ENCODE results near the gene MISFA. TPM values are rescaled to one million over a fixed set of nuclear protein-coding genes. Genes with fewer than 3 reads are reported as not detected.

MISFA gene
- total and polyA plus RNA-seq, 8 donors: 0.63 to 4.1 (median 1.4) TPM

DNA sequence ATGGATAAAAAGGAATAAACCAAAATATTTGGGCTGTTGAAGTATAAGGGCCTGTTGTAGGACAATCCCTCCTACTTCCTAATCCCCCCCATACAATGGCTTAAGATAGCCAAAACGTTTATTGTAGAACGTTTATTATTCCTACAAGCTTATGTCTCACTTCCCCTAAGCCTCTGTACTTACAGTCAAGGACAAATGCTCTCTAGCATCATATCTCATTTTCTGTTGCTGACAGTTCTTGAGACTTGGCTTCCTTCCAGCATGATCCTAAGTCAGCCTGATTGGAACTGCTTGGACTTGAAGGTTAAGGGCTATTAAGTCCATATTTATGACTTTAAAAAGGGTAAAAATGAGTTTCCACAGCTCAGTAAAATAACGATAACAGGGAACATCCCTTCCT is 8.8 kb downstream of the MISFA start:
- H3K27ac ChIP-seq: no peak overlapping the region
- intact Hi-C loops (cut with DNase I): no loop called here
- H3K9me3 ChIP-seq: no peaks in the 10 kb centered on the region
- TF ChIP-seq, protein P1, sequence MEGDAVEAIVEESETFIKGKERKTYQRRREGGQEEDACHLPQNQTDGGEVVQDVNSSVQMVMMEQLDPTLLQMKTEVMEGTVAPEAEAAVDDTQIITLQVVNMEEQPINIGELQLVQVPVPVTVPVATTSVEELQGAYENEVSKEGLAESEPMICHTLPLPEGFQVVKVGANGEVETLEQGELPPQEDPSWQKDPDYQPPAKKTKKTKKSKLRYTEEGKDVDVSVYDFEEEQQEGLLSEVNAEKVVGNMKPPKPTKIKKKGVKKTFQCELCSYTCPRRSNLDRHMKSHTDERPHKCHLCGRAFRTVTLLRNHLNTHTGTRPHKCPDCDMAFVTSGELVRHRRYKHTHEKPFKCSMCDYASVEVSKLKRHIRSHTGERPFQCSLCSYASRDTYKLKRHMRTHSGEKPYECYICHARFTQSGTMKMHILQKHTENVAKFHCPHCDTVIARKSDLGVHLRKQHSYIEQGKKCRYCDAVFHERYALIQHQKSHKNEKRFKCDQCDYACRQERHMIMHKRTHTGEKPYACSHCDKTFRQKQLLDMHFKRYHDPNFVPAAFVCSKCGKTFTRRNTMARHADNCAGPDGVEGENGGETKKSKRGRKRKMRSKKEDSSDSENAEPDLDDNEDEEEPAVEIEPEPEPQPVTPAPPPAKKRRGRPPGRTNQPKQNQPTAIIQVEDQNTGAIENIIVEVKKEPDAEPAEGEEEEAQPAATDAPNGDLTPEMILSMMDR (IDR thresholded peaks at IDR 0.05): no peak
- H3K4me1 ChIP-seq: no peaks in the 10 kb centered on the region
- no peak for DNase-seq
- no peak for ATAC-seq
- no peak overlapping the region for H3K4me3 ChIP-seq
- FAIRE-seq: no peak
- H3K27me3 ChIP-seq: no peaks in the 10 kb centered on the region
- peaks cover 0 to 26% (median 0%) of the 10 kb centered on the region in 3 donors for H3K36me3 ChIP-seq
- 36 to 41% methylated on average over 3 of the region's 3 CpGs for WGBS, 2 donors

DNA sequence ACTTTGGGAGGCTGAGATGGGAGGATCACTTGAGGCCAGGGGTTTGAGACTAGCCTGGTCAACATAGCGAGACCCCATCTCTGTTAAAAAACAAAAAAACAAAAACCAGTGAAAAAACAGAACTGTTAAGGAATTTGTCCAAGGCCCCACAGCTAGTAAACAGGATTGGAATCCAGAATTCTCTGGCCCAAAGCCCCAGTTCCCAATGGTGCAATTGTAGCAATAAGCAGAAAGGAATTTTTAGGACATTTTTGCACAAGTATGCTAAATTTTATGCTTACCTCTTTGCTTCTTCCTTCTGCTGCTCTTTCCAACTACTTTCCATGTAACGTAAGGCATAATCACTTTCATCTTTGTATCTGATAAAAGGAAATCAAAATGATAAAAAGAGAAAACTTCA is 11.6 kb downstream of the MISFA start:
- 90 to 94% methylated on average over 2 of the region's 2 CpGs for WGBS, 2 donors
- DNase-seq: no peak
- no peak for FAIRE-seq
- Histone ChIP-seq H3K36me3 (peaks cover 3 to 52% (median 16%) of the 10 kb centered on the region in 3 donors), H3K4me3 (no peak overlapping the region), H3K9me3 (no peaks in the 10 kb centered on the region), H3K4me1 (no peaks in the 10 kb centered on the region), H3K27me3 (no peaks in the 10 kb centered on the region), H3K27ac (no peak overlapping the region)
- intact Hi-C loops (cut with DNase I): no loop called here
- TF ChIP-seq, protein P1 (IDR thresholded peaks at IDR 0.05): no peak
- no peak for ATAC-seq

- WGBS, 2 donors: 84 to 96% methylated on average over 4 of the region's 4 CpGs
- no peaks in the 10 kb centered on the region for H3K9me3 ChIP-seq
- peaks cover 3 to 52% (median 16%) of the 10 kb centered on the region in 3 donors for H3K36me3 ChIP-seq
- H3K4me1 ChIP-seq: no peaks in the 10 kb centered on the region
- H3K4me3 ChIP-seq: no peak overlapping the region
- no peaks in the 10 kb centered on the region for H3K27me3 ChIP-seq
- FAIRE-seq (no peak), DNase-seq (no peak), ATAC-seq (no peak)
- H3K27ac ChIP-seq: no peak overlapping the region
- TF ChIP-seq, protein P1 (IDR thresholded peaks at IDR 0.05): no peak
- intact Hi-C loops (cut with DNase I): no loop called here
These were observed 12.8 kb downstream of the MISFA start for GRCh38 chr11:18612394-18612793.

DNA sequence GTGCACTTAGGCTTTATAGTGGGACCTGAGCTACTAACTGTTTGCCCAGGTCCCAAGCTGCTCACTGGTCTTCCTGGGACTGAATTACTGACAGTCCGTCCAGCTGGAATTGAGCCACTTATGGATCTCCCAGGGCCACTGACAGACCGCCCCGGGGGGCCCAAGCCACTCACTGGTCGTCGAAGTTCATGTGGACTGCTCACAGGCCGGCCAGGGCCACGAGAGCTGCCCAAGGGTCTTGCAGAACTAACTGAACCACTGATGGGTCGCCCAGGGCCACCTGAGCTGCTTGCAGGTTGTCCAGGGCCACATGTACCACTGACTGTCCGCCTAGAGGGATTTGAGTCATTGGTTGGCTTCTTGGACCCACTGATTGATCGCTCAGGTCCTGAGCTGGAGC is 15.1 kb downstream of the MISFA start:
- H3K36me3 ChIP-seq: peaks cover 3 to 49% (median 16%) of the 10 kb centered on the region in 3 donors
- WGBS, 2 donors: 91 to 94% methylated on average over 10 of the region's 10 CpGs
- TF ChIP-seq, protein P1 (IDR thresholded peaks at IDR 0.05): no peak
- H3K27me3 ChIP-seq: no peaks in the 10 kb centered on the region
- ATAC-seq (no peak), FAIRE-seq (no peak), DNase-seq (no peak)
- intact Hi-C loops (cut with DNase I): no loop called here
- no peak overlapping the region for H3K27ac ChIP-seq
- H3K4me1 ChIP-seq: peaks cover 4 to 18% (median 16%) of the 10 kb centered on the region in 3 donors
- no peak overlapping the region for H3K4me3 ChIP-seq
- H3K9me3 ChIP-seq: no peaks in the 10 kb centered on the region

DNA sequence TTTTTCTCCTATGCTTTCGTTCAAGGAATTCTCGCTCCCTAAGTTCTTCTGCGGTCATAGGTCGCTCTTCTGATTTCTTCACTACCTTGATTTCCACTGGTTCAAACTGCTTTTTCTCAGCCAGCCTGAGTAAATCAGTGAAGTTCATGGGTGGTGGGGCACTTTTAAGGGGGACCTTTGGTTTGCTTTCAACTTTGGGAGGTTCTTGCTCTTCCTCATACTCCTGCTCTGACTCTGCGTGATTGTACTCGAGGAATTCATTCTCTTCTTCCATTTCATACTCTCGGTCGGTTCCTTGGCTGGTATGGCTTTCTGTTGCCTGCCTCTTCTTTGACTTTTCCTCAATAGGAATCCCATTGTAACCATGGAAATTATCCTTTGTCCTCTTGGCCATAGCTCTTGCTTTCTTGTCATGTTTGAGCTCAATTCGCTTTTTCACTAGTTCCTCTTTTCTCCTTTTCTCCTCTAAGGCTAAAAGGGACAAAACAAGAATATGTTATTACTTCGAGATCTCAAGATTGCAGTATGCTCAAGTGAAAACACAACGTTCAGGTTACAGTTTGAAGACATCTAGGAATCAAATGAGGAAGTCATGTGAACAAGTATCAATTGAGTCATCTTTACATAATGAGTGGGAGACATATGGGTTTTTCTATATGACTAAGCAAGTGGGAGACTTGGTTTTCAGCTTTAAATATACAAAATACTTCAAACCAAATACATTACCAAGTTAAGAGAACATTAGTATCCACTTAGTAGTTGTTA is 16.2 kb downstream of the MISFA start:
- peaks cover 3 to 46% (median 16%) of the 10 kb centered on the region in 3 donors for H3K36me3 ChIP-seq
- H3K9me3 ChIP-seq: no peaks in the 10 kb centered on the region
- no peaks in the 10 kb centered on the region for H3K27me3 ChIP-seq
- 91 to 93% methylated on average over 11 of the region's 11 CpGs for WGBS, 2 donors
- H3K4me1 ChIP-seq: peaks cover 4 to 18% (median 16%) of the 10 kb centered on the region in 3 donors
- FAIRE-seq (no peak), DNase-seq (no peak), ATAC-seq (no peak)
- intact Hi-C loops (cut with DNase I): no loop called here
- TF ChIP-seq, protein P1 (IDR thresholded peaks at IDR 0.05): no peak
- H3K27ac ChIP-seq: no peak overlapping the region
- no peak overlapping the region for H3K4me3 ChIP-seq
